CD14-positive monocyte (primary cell): ENCODE data around the gene ABHD11. TPM values are rescaled to one million over a fixed set of nuclear protein-coding genes. Genes with fewer than 3 reads are reported as not detected.

Experiments
- DNase-seq, 3 donors: peaks; one replicate each; pipeline ENCODE4 v3.0.0-alpha.2; 2011 to 2022
- H2AFZ ChIP-seq: 2 replicates; pipeline ENCODE4 v1.6.0; 2012; ENCODE audit warnings: mild to moderate bottlenecking, low read depth, low read length, inconsistent platforms; ENCODE audit not compliant: insufficient read depth, poor library complexity, severe bottlenecking
- H3K27ac ChIP-seq, 2 donors: 1 replicate in 1 of 2; 2 replicates in 1 of 2; pipeline ENCODE4 v1.5.1; 2012 to 2013; ENCODE audit warnings: low read length in 2 of 2, control low read depth in 1 of 2, inconsistent platforms in 1 of 2, low read depth in 1 of 2, mild to moderate bottlenecking in 1 of 2
- H3K27me3 ChIP-seq, 2 donors: one replicate each; pipeline versions ENCODE4 v1.6.0 to v1.6.1; 2011 to 2013; ENCODE audit warnings: low read length in 2 of 2; ENCODE audit not compliant: control insufficient read depth in 2 of 2, insufficient read depth in 2 of 2
- H3K36me3 ChIP-seq, 2 donors: replicated peaks in 1 of 2; 1 replicate in 1 of 2; 2 replicates in 1 of 2; pipeline versions ENCODE4 v1.5.1 to v1.6.1; 2012 to 2013; ENCODE audit warnings: low read length in 2 of 2, control low read depth in 1 of 2, inconsistent platforms in 1 of 2, mild to moderate bottlenecking in 1 of 2; ENCODE audit not compliant: insufficient read depth in 2 of 2, control insufficient read depth in 1 of 2
- H3K4me1 ChIP-seq, 2 donors: 1 replicate in 1 of 2; 2 replicates in 1 of 2; pipeline versions ENCODE4 v1.5.1 to v1.6.1; 2012 to 2013; ENCODE audit warnings: low read length in 2 of 2, control low read depth in 1 of 2, inconsistent platforms in 1 of 2, mild to moderate bottlenecking in 1 of 2, moderate library complexity in 1 of 2; ENCODE audit not compliant: insufficient read depth in 2 of 2, control insufficient read depth in 1 of 2
- H3K4me2 ChIP-seq: replicated peaks from 2 replicates; pipeline ENCODE3; 2012; ENCODE audit warnings: low read length, moderate library complexity, mild to moderate bottlenecking; ENCODE audit not compliant: poor library complexity, severe bottlenecking; ENCODE audit errors: extremely low read depth
- H3K4me3 ChIP-seq, 3 experiments: fragments of 200-600 bp in 1 of 3; sonication (generic) in 1 of 3; replicated peaks in 1 of 3; 1 replicate in 2 of 3; 2 replicates in 1 of 3; pipeline ENCODE4 v1.5.1; 2011 to 2013; ENCODE audit warnings: low read length in 3 of 3, mild to moderate bottlenecking in 3 of 3, control low read depth in 2 of 3, low read depth in 2 of 3, inconsistent platforms in 1 of 3, moderate library complexity in 1 of 3
- H3K79me2 ChIP-seq: 2 replicates; pipeline ENCODE4 v1.6.0; 2012; ENCODE audit warnings: mild to moderate bottlenecking, control low read depth, inconsistent platforms, low read length, moderate library complexity; ENCODE audit not compliant: insufficient read depth
- H3K9ac ChIP-seq: 2 replicates; pipeline ENCODE4 v1.6.0; 2017; ENCODE audit warnings: low read length, mild to moderate bottlenecking; ENCODE audit not compliant: insufficient read depth, poor library complexity, severe bottlenecking
- H3K9me3 ChIP-seq, 2 donors: replicated peaks in 1 of 2; 1 replicate in 1 of 2; 2 replicates in 1 of 2; pipeline versions ENCODE4 v1.5.1 to v1.6.1; 2012 to 2013; ENCODE audit warnings: low read length in 2 of 2, control low read depth in 1 of 2; ENCODE audit not compliant: control insufficient read depth in 1 of 2, insufficient read depth in 1 of 2
- H4K20me1 ChIP-seq: 2 replicates; pipeline ENCODE4 v1.6.0; 2012; ENCODE audit warnings: mild to moderate bottlenecking, low read length, control low read depth, moderate library complexity; ENCODE audit not compliant: insufficient read depth
- H3K27ac Mint-ChIP-seq, 7 donors: one replicate each; pipeline ENCODE4 v1.8.0; 2020; ENCODE audit warnings: mild to moderate bottlenecking in 7 of 7, mixed read lengths in 7 of 7, moderate library complexity in 6 of 7, inconsistent platforms in 2 of 7
- H3K27me3 Mint-ChIP-seq, 3 donors: one replicate each; pipeline ENCODE4 v1.8.0; 2021 to 2022; ENCODE audit warnings: low read depth in 3 of 3, mild to moderate bottlenecking in 3 of 3, mixed read lengths in 3 of 3, moderate library complexity in 3 of 3, inconsistent platforms in 1 of 3
- H3K36me3 Mint-ChIP-seq, 2 donors: one replicate each; pipeline ENCODE4 v1.8.0; 2020; ENCODE audit warnings: mixed read lengths in 2 of 2, inconsistent platforms in 1 of 2, mild to moderate bottlenecking in 1 of 2
- H3K4me1 Mint-ChIP-seq: one replicate; pipeline ENCODE4 v1.8.0; 2020; ENCODE audit warnings: mild to moderate bottlenecking, mixed read lengths
- H3K4me3 Mint-ChIP-seq, 2 donors: one replicate each; pipeline ENCODE4 v1.8.0; 2020; ENCODE audit warnings: mild to moderate bottlenecking in 2 of 2, mixed read lengths in 2 of 2, moderate library complexity in 1 of 2
- H3K9me3 Mint-ChIP-seq, 7 donors: one replicate each; pipeline ENCODE4 v1.8.0; 2020 to 2022; ENCODE audit warnings: mixed read lengths in 7 of 7, mild to moderate bottlenecking in 6 of 7, moderate library complexity in 6 of 7, inconsistent platforms in 2 of 7
- WGBS: methylation state at CpG from one replicate; pipeline ENCODE4 v1.1.5; 2013; ENCODE audit warnings: missing lambda C conversion rate; ENCODE audit not compliant: insufficient coverage; 5-methylcytosine and 5-hydroxymethylcytosine counted together
- intact Hi-C, 2 donors: fragments of 100-400 bp; cut with micrococcal nuclease; formaldehyde crosslinking; loops; one replicate each; pipeline versions ENCODE4 v1.15.0 to v1.15.1; 2023
- polyA plus RNA-seq, 3 donors: library from polyadenylated mRNA; depleted of rRNA in 1 of 3; unstranded in 2 of 3; stranded (reverse) in 1 of 3; fragments of 300-500 nt in 2 of 3; fragments of >200 nt in 1 of 3; fragmentation: Illumina TruSeq in 2 of 3; gene quantifications; 1 replicate in 2 of 3; 2 replicates in 1 of 3; pipeline ENCODE4 v1.2.3, GENCODE V29; 2012 to 2021
- TF ChIP-seq, protein P1 (sequence below): fragments of 200-600 bp; IDR thresholded peaks from one replicate; pipeline ENCODE4 v1.8.0; 2022; ENCODE audit warnings: antibody characterized with exemption, mild to moderate bottlenecking

Gene ABHD11
- polyA plus RNA-seq, 3 donors, result 20.3 to 23.5 (median 22.1) TPM

DNA sequence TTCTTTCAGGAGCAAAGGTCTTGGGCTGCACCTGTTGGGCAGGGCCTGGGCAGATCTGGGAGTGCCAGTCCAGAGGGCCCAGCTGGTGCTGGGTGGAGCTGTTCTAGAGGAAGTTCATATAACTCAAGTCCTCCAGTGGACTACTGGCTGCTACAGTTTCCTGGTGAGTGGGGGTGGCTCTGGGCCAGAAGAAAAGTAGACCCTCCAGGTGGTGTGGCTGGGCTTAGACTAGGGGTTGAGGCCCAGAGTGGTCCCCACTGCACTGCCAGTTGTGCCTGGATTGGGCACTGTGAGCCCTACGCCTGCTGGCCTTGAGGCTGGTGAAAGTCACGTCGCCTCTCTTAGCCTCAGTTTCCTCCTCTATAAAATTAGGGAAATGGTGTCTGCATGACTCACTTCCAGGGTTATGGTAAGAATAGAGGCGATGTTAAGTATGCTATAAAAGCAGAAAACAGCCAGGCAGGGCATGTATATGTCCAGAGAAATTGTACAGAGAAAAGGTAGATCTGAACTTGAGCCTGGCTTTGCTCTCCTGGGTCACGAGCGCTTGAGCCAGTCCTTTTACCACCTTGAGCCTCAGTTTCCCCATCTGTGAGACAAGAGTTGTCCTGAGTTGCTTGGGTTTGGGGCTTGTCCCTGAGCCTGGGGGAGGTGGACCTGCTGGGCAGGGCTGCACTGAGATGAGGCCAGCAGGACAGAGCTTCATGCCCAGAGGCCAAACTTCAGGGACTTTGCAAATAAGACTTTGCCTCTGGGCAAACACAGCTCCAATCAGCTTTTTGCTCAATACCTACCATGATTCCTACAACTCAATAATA is 35.3 kb upstream of the ABHD11 start:
- H3K27me3 Mint-ChIP-seq, result peaks cover 38 to 50% (median 40%) of the 10 kb centered on the region in 3 donors
- no peak overlapping the region for H3K4me3 ChIP-seq
- H3K9me3 Mint-ChIP-seq, result peaks cover 0 to 11% (median 0%) of the 10 kb centered on the region in 7 donors
- peaks cover 8% of the 10 kb centered on the region for H3K4me1 Mint-ChIP-seq
- no peaks in the 10 kb centered on the region for H3K9me3 ChIP-seq
- 50% methylated on average over 3 of the region's 6 CpGs for WGBS
- DNase-seq, result no peak
- no peaks in the 10 kb centered on the region for H3K79me2 ChIP-seq
- H3K4me2 ChIP-seq, result no peak overlapping the region
- H3K4me1 ChIP-seq, result peaks cover 7 to 9% of the 10 kb centered on the region in 2 donors
- H3K36me3 Mint-ChIP-seq, result no peaks in the 10 kb centered on the region
- H3K36me3 ChIP-seq, result no peaks in the 10 kb centered on the region
- H4K20me1 ChIP-seq, result no peaks in the 10 kb centered on the region
- H3K27me3 ChIP-seq, result peaks cover 4 to 33% of the 10 kb centered on the region in 2 donors
- no peak overlapping the region for H3K9ac ChIP-seq
- no peak overlapping the region for H2AFZ ChIP-seq
- H3K4me3 Mint-ChIP-seq, result peak overlapping the region in 1 of 2 donors; percentile 26
- H3K27ac ChIP-seq, result no peak overlapping the region
- TF ChIP-seq, protein P1, sequence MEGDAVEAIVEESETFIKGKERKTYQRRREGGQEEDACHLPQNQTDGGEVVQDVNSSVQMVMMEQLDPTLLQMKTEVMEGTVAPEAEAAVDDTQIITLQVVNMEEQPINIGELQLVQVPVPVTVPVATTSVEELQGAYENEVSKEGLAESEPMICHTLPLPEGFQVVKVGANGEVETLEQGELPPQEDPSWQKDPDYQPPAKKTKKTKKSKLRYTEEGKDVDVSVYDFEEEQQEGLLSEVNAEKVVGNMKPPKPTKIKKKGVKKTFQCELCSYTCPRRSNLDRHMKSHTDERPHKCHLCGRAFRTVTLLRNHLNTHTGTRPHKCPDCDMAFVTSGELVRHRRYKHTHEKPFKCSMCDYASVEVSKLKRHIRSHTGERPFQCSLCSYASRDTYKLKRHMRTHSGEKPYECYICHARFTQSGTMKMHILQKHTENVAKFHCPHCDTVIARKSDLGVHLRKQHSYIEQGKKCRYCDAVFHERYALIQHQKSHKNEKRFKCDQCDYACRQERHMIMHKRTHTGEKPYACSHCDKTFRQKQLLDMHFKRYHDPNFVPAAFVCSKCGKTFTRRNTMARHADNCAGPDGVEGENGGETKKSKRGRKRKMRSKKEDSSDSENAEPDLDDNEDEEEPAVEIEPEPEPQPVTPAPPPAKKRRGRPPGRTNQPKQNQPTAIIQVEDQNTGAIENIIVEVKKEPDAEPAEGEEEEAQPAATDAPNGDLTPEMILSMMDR, result no peak
- no peak overlapping the region for H3K27ac Mint-ChIP-seq
- intact Hi-C loops, result loop anchor here in 1 of 2 donors (10.0 kb wide), 2 partner anchors 51 to 271 kb away; no protein-coding TSS in a partner anchor

DNA sequence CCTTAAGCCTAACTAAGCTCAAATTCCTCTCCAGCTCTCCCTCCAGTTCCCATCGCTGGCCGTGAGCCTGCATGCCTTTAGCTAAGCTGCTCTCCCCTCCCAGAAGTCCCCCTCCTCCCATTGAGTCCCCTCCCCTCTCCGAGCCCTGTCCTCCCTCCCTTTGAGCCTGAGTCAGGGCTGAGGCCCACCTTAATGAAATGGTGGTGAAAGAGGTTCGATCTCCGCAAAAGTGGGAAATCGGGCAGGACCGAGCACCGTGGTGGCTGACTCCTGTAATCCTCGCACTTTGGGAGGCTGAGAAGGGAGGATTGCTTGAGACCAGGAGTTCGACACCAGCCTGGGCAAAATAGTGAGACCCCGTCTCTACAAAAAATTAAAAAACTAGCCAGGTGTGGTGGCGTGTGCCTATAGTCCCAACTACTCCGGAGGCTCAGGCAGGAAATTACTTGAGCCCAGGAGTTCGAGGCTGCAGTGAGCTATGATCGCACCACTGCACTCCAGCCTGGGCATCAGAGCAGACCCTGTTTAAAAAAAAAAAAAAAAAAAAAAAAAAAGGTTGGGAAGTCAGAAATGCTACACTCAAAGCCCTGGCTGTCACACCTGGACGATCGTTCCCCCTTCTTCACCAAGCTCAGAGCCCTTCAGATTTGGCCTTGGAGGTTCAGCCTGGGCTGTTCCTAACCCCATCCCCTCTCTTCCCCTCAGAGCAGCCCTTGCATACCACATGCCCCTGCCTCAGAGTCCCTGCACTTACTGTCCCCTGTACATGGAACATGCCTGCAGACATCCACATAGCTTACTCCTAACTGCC is 32.5 kb upstream of the ABHD11 start:
- TF ChIP-seq, protein P1, result no peak
- H3K4me3 ChIP-seq, result no peak overlapping the region
- H3K27me3 Mint-ChIP-seq, result peaks cover 56 to 68% (median 57%) of the 10 kb centered on the region in 3 donors
- peaks cover 0 to 11% (median 2%) of the 10 kb centered on the region in 7 donors for H3K9me3 Mint-ChIP-seq
- peaks cover 7 to 9% of the 10 kb centered on the region in 2 donors for H3K4me1 ChIP-seq
- H3K27ac ChIP-seq, result no peak overlapping the region
- no peaks in the 10 kb centered on the region for H3K36me3 ChIP-seq
- H3K9ac ChIP-seq, result no peak overlapping the region
- no peak overlapping the region for H2AFZ ChIP-seq
- H3K36me3 Mint-ChIP-seq, result no peaks in the 10 kb centered on the region
- peaks cover 10% of the 10 kb centered on the region for H3K4me1 Mint-ChIP-seq
- intact Hi-C loops, result loop anchor here in 1 of 2 donors (10.0 kb wide), 2 partner anchors 54 to 274 kb away; no protein-coding TSS in a partner anchor
- no peak overlapping the region for H3K27ac Mint-ChIP-seq
- no peak for DNase-seq
- H3K4me3 Mint-ChIP-seq, result peak overlapping the region in 1 of 2 donors; percentile 84
- peaks cover 9 to 49% of the 10 kb centered on the region in 2 donors for H3K27me3 ChIP-seq
- no peaks in the 10 kb centered on the region for H3K79me2 ChIP-seq
- WGBS, result 87% methylated on average over 11 of the region's 17 CpGs
- H3K4me2 ChIP-seq, result no peak overlapping the region
- no peaks in the 10 kb centered on the region for H3K9me3 ChIP-seq
- no peaks in the 10 kb centered on the region for H4K20me1 ChIP-seq
